Adrenal gland (tissue), 12 donors: ENCODE results near the gene STXBP1. TPM values are rescaled to one million over a fixed set of nuclear protein-coding genes. Genes with fewer than 3 reads are reported as not detected.

Source experiments
- DNase-seq, 7 donors: peaks; one replicate each; pipeline ENCODE4 v3.0.0-alpha.2; 2019 to 2020
- H3K27ac ChIP-seq, 5 donors: fragments of 200-600 bp; sonication (generic) in 4 of 5; 1 replicate in 3 of 5; 2 replicates in 2 of 5; pipeline versions ENCODE4 v1.5.1 to v1.8.0; 2016 to 2020; ENCODE audit warnings: mild to moderate bottlenecking in 1 of 5
- H3K27me3 ChIP-seq: fragments of 200-600 bp; 2 replicates; pipeline ENCODE4 v1.8.0; 2021
- H3K36me3 ChIP-seq, 2 donors: fragments of 200-600 bp; replicated peaks in 1 of 2; 1 replicate in 1 of 2; 2 replicates in 1 of 2; pipeline versions ENCODE4 v1.5.1 to v1.8.0; 2018 to 2022
- H3K4me1 ChIP-seq, 2 donors: fragments of 200-600 bp; replicated peaks in 1 of 2; 1 replicate in 1 of 2; 2 replicates in 1 of 2; pipeline versions ENCODE4 v1.5.1 to v1.8.0; 2018 to 2021
- H3K4me3 ChIP-seq, 4 donors: fragments of 200-600 bp; sonication (generic) in 3 of 4; one replicate each; pipeline ENCODE4 v1.5.1; 2016 to 2018
- H3K9me3 ChIP-seq, 3 donors: fragments of 200-600 bp; sonication (generic) in 1 of 3; replicated peaks in 1 of 3; 1 replicate in 2 of 3; 2 replicates in 1 of 3; pipeline versions ENCODE4 v1.5.1 to v1.8.0; 2016 to 2021
- CTCF ChIP-seq, 6 experiments: fragments of 450-650 bp in 4 of 6; fragments of 200-600 bp in 2 of 6; sonication (generic) in 1 of 6; IDR thresholded peaks; 1 replicate in 5 of 6; 2 replicates in 1 of 6; pipeline versions ENCODE4 v1.5.1 to v1.8.0; 2016 to 2021; ENCODE audit warnings: antibody characterized with exemption in 6 of 6, mild to moderate bottlenecking in 2 of 6, moderate library complexity in 1 of 6
- POLR2A ChIP-seq, 2 donors: fragments of 450-650 bp; IDR thresholded peaks; one replicate each; pipeline ENCODE4 v1.6.1; 2017; ENCODE audit warnings: antibody characterized with exemption in 2 of 2, mild to moderate bottlenecking in 2 of 2, moderate library complexity in 1 of 2
- WGBS, 4 donors: extraction: QIAGEN DNeasy Blood & Tissue Kit in 2 of 4; methylation state at CpG; one replicate each; pipeline versions ENCODE4 v1.1.5 to v1.1.7; 2013 to 2017; 5-methylcytosine and 5-hydroxymethylcytosine counted together
- intact Hi-C, 2 donors: fragments of 100-400 bp; cut with DNase I; formaldehyde crosslinking; loops; one replicate each; pipeline versions ENCODE4 v1.14.1 to v1.15.0; 2022 to 2023
- polyA plus RNA-seq, 3 donors: library from polyadenylated mRNA; stranded (reverse); fragments of 200-250 nt in 2 of 3; fragments of 350-450 nt in 1 of 3; fragmentation: Illumina TruSeq in 1 of 3; extraction: RNeasy Lipid Tissue Mini Kit (QIAGEN cat#74804) in 1 of 3; gene quantifications; one replicate each; pipeline ENCODE4 v1.2.3, GENCODE V29; 2013 to 2014
- total RNA-seq, 9 donors: library from RNA; depleted of rRNA in 4 of 9; stranded (reverse); fragments of >200 nt in 4 of 9; fragments of 120-200 nt in 1 of 9; fragmentation: NEBNext Ultra II Directional in 1 of 9; extraction: Animal tissue kit (Norgen Biotek cat#: 25700) in 1 of 9; gene quantifications; one replicate each; pipeline versions ENCODE4 v1.1.0 to v1.2.4, GENCODE V29; 2013 to 2023
- donor health status: healthy with polysubstance abuse.
- donor health status: Bipolar disorder and iron deficiency.
- donor health status: DM: yes; HTN: yes; CAD: no.
- donor health status: DM: no; HTN: no; CAD: no.
- donor health status: DM: no; HTN: no; CAD: no.
- donor health status: DM: yes; HTN: yes; CAD: no.

The STXBP1 gene
- total and polyA plus RNA-seq, 12 donors, result 15.4 to 169 (median 59.6) TPM

DNA sequence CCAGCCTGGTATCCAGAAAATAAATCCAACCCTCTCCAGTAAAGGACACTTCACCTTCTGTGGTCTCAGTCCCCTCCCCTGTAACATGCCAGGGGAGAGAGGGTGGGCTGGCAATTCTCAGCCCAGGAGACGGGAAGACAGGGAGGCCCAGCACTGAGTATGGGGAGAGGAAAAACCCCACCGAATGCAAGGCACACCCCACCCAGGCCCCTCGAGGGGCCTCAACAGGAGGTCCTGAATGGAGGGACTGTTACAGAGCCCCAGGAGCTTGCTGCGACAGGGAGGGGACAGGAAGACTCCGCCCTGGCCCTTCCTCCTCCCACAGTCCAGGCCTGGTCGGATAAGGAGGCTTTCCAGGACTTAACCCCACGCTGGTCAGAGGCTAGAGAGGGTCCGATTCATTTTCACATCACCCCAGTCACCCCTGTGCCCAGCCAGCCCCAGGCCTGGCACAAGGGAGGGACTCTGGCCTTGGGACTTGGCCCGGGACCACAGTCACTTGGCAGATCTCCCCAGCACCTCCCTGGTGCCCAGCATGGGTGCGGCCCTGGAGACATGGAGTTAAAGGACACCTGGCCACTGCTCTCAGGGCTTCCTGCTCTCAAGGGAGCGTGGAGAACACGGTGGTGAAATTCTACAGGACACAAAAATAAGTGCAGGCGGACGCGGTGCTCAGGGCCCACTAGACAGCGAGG is 44.9 kb upstream of the STXBP1 start:
- no peaks in the 10 kb centered on the region for H3K27me3 ChIP-seq
- no peaks in the 10 kb centered on the region for H3K36me3 ChIP-seq
- no peaks in the 10 kb centered on the region for H3K9me3 ChIP-seq
- 5 to 14% (median 10%) methylated on average over 10 to 16 of the region's 16 CpGs for WGBS, 4 donors
- H3K27ac ChIP-seq, result peak overlapping the region; percentile 41 to 98 (median 81)
- intact Hi-C loops, result loop anchor here in 1 of 2 donors (5.0 kb wide), 1 partner anchor 40 kb away; no protein-coding TSS in a partner anchor
- DNase-seq, result peak; percentile 69 to 86 (median 81)
- H3K4me1 ChIP-seq, result peaks cover 36 to 60% of the 10 kb centered on the region in 2 donors
- H3K4me3 ChIP-seq, result peak overlapping the region in 3 of 4 donors; percentile 4 to 65 (median 64)
- TF ChIP-seq POLR2A (IDR thresholded peaks at IDR 0.05) (peak in 1 of 2 donors; percentile 24), CTCF (IDR thresholded peaks at IDR 0.05) (no peak)

GRCh38 chr9:127567730-127568617 is 44.1 kb upstream of the STXBP1 start:
- intact Hi-C loops, result loop anchor here in 1 of 2 donors (5.0 kb wide), 1 partner anchor 41 kb away; no protein-coding TSS in a partner anchor
- no peaks in the 10 kb centered on the region for H3K9me3 ChIP-seq
- WGBS, 4 donors, result 2 to 6% (median 4%) methylated on average over 14 to 36 of the region's 36 CpGs
- TF ChIP-seq POLR2A (IDR thresholded peaks at IDR 0.05) (no peak), CTCF (IDR thresholded peaks at IDR 0.05) (no peak)
- no peaks in the 10 kb centered on the region for H3K36me3 ChIP-seq
- peak in 1 of 7 donors; percentile 44 for DNase-seq
- no peaks in the 10 kb centered on the region for H3K27me3 ChIP-seq
- H3K27ac ChIP-seq, result peak overlapping the region; percentile 41 to 98 (median 81)
- H3K4me3 ChIP-seq, result peak overlapping the region; percentile 41 to 88 (median 64)
- peaks cover 28 to 55% of the 10 kb centered on the region in 2 donors for H3K4me1 ChIP-seq

DNA sequence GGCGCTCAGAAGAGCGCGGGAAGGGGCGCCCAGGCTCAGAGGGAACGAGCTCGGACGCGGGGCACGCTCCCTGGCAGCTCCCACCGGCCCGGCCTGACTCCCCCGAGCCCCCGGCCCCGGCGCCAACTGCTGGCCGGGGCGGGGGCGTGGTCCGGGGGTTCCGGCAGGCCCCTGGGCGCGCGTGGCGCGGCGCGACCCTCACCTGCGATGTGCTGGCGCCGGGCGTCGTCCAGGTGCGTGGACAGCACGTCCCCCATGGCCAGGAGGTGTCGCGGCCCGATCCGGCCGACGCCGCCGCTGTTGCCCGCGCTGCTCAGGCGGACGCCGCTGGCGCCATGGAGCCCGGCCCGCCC is 43.5 kb upstream of the STXBP1 start:
- Histone ChIP-seq H3K27ac (peak overlapping the region; percentile 41 to 98 (median 81)), H3K36me3 (no peaks in the 10 kb centered on the region), H3K4me3 (peak overlapping the region; percentile 41 to 88 (median 64)), H3K9me3 (no peaks in the 10 kb centered on the region), H3K27me3 (no peaks in the 10 kb centered on the region), H3K4me1 (peaks cover 25 to 55% of the 10 kb centered on the region in 2 donors)
- DNase-seq, result no peak
- intact Hi-C loops, result loop anchor here in 1 of 2 donors (5.0 kb wide), 1 partner anchor 41 kb away; no protein-coding TSS in a partner anchor
- WGBS, 4 donors, result 1% methylated on average over 43 to 49 of the region's 50 CpGs; no CpG with 5 or more reads in 2 of the 4 donors
- TF ChIP-seq POLR2A (IDR thresholded peaks at IDR 0.05), result no peak
- no peak for TF ChIP-seq CTCF (IDR thresholded peaks at IDR 0.05)
